Measurements from ENCODE around the gene SP8. TPM values are rescaled to one million over a fixed set of nuclear protein-coding genes. Genes with fewer than 3 reads are reported as not detected.

The SP8 gene
- total RNA-seq, 4 donors from 2014 or later, result not detected

GRCh38 chr7:20754001-20754400 is 32.7 kb downstream of the SP8 start:
- H3K9me3 ChIP-seq, result no peaks in the 10 kb centered on the region

GRCh38 chr7:20749906-20750305 is 36.8 kb downstream of the SP8 start:
- no peak overlapping the region for H3K4me3 ChIP-seq
- TF ChIP-seq EP300 (IDR thresholded peaks at IDR 0.05; ENCODE audit: low read depth) (no peak), POLR2A (IDR thresholded peaks at IDR 0.05) (no peak), POLR2AphosphoS5 (IDR thresholded peaks at IDR 0.05) (no peak), CTCF (IDR thresholded peaks at IDR 0.05) (no peak)
- 78 to 88% methylated on average over 1 of the region's 1 CpG for whole genome bisulfite sequencing, 2 donors (ENCODE audit: low coverage in 1 of 2)
- DNase-seq, result no peak
- no peaks in the 10 kb centered on the region for H3K36me3 ChIP-seq
- no peaks in the 10 kb centered on the region for H3K27me3 ChIP-seq
- H3K9me3 ChIP-seq, result no peaks in the 10 kb centered on the region
- H3K4me1 ChIP-seq, result no peaks in the 10 kb centered on the region
- intact Hi-C loops (cut with DNase I; ENCODE audit: low total_unique reads), result no loop called here
- H3K27ac ChIP-seq, result no peak overlapping the region
- in situ Hi-C loops (cut with MboI; ENCODE audit: low pct_ligation_motif_present in 1 of 4, low pct_unique_long_range_greater_than_20kb in 1 of 4, low sequenced_read_pairs in 3 of 4), result no loop called here

More at GRCh38 chr7:20754001-20754400, 32.7 kb downstream of the SP8 start:
- in situ Hi-C loops (cut with MboI; ENCODE audit: low pct_ligation_motif_present in 1 of 4, low pct_unique_long_range_greater_than_20kb in 1 of 4, low sequenced_read_pairs in 3 of 4) (no loop called here), intact Hi-C loops (cut with DNase I; ENCODE audit: low total_unique reads) (no loop called here)
- 94 to 100% methylated on average over 1 of the region's 1 CpG for WGBS, 2 donors (ENCODE audit: low coverage in 1 of 2)
- DNase-seq, result no peak
- H3K27me3 ChIP-seq, result no peaks in the 10 kb centered on the region
- no peak overlapping the region for H3K27ac ChIP-seq
- no peaks in the 10 kb centered on the region for H3K4me1 ChIP-seq
- H3K36me3 ChIP-seq, result no peaks in the 10 kb centered on the region
- H3K4me3 ChIP-seq, result no peak overlapping the region
- TF ChIP-seq EP300 (IDR thresholded peaks at IDR 0.05; ENCODE audit: low read depth), result no peak
- no peak for TF ChIP-seq CTCF (IDR thresholded peaks at IDR 0.05)
- TF ChIP-seq POLR2AphosphoS5 (IDR thresholded peaks at IDR 0.05), result no peak
- no peak for TF ChIP-seq POLR2A (IDR thresholded peaks at IDR 0.05)

GRCh38 chr7:20748853-20749252 is 37.8 kb downstream of the SP8 start:
- H3K27me3 ChIP-seq, result no peaks in the 10 kb centered on the region

GRCh38 chr7:20747001-20747400 is 39.7 kb downstream of the SP8 start:
- intact Hi-C loops (cut with DNase I; ENCODE audit: low total_unique reads) (no loop called here), in situ Hi-C loops (cut with MboI; ENCODE audit: low pct_ligation_motif_present in 1 of 4, low pct_unique_long_range_greater_than_20kb in 1 of 4, low sequenced_read_pairs in 3 of 4) (no loop called here)
- 11 to 64% methylated on average over 1 to 3 of the region's 3 CpGs for WGBS, 2 donors (ENCODE audit: low coverage in 1 of 2)
- H3K9me3 ChIP-seq, result no peaks in the 10 kb centered on the region
- no peak overlapping the region for H3K4me3 ChIP-seq
- no peak for DNase-seq
- H3K27me3 ChIP-seq, result no peaks in the 10 kb centered on the region
- no peaks in the 10 kb centered on the region for H3K4me1 ChIP-seq
- H3K27ac ChIP-seq, result no peak overlapping the region
- H3K36me3 ChIP-seq, result no peaks in the 10 kb centered on the region
- TF ChIP-seq POLR2AphosphoS5 (IDR thresholded peaks at IDR 0.05), result no peak
- no peak for TF ChIP-seq POLR2A (IDR thresholded peaks at IDR 0.05)
- no peak for TF ChIP-seq EP300 (IDR thresholded peaks at IDR 0.05; ENCODE audit: low read depth)
- TF ChIP-seq CTCF (IDR thresholded peaks at IDR 0.05), result no peak

More at GRCh38 chr7:20748853-20749252, 37.8 kb downstream of the SP8 start:
- no peak overlapping the region for H3K27ac ChIP-seq
- DNase-seq, result no peak
- H3K4me1 ChIP-seq, result no peaks in the 10 kb centered on the region
- no peaks in the 10 kb centered on the region for H3K9me3 ChIP-seq
- WGBS, 2 donors (ENCODE audit: low coverage in 1 of 2), result 90 to 95% methylated on average over 1 of the region's 1 CpG
- no peaks in the 10 kb centered on the region for H3K36me3 ChIP-seq
- in situ Hi-C loops (cut with MboI; ENCODE audit: low pct_ligation_motif_present in 1 of 4, low pct_unique_long_range_greater_than_20kb in 1 of 4, low sequenced_read_pairs in 3 of 4), result no loop called here
- TF ChIP-seq POLR2A (IDR thresholded peaks at IDR 0.05) (no peak), POLR2AphosphoS5 (IDR thresholded peaks at IDR 0.05) (no peak), EP300 (IDR thresholded peaks at IDR 0.05; ENCODE audit: low read depth) (no peak), CTCF (IDR thresholded peaks at IDR 0.05) (no peak)
- intact Hi-C loops (cut with DNase I; ENCODE audit: low total_unique reads), result no loop called here
- no peak overlapping the region for H3K4me3 ChIP-seq

Data from transverse colon (tissue), 4 donors.